ENCODE measurements around the gene IL17B. TPM values are rescaled to one million over a fixed set of nuclear protein-coding genes. Genes with fewer than 3 reads are reported as not detected.
A peak's percentile ranks its signal among the peaks of the same experiment; 100 is the strongest.

Gene IL17B
- polyA plus RNA-seq, 3 donors: 1.3 to 2.1 (median 1.5) TPM

DNA sequence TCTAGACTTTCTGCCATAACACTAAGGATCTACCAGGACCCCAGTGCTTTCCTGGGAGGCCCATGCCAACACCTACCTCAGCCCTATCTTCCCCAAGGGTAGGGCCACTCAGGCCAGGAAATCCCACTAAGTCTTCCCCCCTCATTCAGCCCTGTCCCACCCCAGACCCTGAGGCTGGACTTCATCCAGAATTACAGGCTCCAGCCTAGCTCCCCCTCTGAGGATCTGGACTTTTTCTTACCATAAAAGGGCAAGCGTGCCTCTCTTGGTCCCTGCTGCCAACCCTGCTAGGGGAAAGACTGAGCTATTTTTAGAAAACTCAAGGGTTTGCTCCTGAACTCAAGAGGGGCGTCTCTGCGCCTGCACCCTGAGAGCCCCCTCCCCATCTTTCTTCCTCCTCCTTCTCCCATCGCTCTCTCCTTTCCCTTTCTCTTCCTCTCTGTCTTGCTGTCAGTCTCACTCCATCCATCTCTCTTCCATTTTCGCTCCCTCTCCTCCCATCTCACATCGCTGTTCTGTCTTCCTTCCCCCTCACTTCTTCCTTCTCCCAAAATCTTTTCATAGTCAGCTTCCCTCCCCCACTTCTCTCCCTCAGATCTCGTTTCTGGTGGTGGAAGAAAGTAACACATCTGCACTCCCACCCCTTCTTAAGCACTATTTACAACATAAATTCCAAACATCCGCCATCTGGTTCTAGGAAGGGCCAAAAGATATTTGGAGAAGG is 38.1 kb upstream of the IL17B start:
- peak; percentile 75 for DNase-seq

DNA sequence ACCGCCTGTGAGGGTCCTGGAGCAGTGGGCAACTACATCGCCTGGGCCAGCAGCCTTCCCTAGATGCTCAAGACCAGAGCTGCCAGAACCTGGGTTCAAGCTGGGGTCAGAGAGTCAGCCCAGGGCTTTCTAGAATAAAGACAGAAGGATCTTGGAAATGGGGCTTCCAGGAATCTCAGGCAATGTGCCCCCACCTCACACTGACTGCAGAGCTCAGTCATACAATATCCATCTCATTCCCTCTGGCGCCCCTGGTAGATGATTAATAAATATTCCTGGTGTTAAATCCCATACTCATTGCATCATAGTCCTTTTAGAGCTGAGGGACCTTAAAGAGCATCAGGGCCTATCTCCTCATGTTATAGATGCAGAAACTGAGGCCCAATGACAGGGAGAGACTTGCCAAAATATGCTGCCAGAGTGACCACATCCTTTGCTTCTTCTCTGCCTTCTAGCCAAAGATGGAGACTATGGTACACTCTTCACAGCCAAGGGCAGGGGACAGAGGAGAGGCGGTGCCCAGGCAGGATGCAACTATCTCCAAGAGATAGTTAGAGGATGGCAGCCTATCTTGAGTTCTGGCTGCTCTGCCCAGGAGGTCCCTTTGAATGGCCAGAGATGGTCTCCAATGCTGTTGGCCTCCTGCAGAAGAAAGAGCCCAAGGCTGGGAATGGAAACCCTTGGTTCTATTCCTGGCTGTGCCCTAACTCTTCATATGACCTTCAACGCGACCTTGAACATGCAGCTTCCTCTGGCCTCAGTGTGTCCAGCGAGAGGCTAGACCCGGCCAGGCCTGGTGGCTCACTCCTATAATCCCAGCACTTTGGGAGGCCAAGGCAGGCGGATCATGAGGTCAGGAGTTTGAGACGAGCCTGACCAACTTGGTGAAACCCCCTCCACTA is 36.2 kb upstream of the IL17B start:
- no peak for DNase-seq

- no peak for DNase-seq
Measured at GRCh38 chr5:149414405-149415065, 35.4 kb upstream of the IL17B start.

GRCh38 chr5:149413477-149414210 is 34.6 kb upstream of the IL17B start:
- no peak for DNase-seq

GRCh38 chr5:149412783-149413476 is 33.8 kb upstream of the IL17B start:
- DNase-seq: no peak

- no peak for DNase-seq
Measured at GRCh38 chr5:149411738-149412519, 32.8 kb upstream of the IL17B start.

GRCh38 chr5:149410721-149411432 is 31.8 kb upstream of the IL17B start:
- DNase-seq: no peak

DNA sequence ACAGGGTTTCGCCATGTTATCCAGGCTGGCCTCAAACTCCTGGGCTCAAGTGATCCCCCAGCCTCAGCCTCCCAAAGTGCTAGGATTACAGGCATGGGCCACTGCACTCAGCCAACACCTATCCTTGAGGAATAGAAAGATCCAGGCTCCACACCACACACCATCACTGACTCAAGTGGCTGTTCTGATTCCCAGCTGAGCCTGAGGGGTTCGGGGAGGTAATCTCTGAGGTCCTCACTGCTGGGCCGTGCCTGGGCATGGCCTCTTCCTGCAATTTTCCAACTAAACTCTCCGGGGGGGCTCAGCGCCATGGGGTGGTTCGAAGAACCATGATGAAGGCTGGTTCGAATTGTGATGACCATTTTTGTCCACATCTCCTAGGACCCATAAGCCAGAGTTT is 31.0 kb upstream of the IL17B start:
- no peak for DNase-seq

GRCh38 chr5:149409268-149409948 is 30.3 kb upstream of the IL17B start:
- no peak for DNase-seq

DNA sequence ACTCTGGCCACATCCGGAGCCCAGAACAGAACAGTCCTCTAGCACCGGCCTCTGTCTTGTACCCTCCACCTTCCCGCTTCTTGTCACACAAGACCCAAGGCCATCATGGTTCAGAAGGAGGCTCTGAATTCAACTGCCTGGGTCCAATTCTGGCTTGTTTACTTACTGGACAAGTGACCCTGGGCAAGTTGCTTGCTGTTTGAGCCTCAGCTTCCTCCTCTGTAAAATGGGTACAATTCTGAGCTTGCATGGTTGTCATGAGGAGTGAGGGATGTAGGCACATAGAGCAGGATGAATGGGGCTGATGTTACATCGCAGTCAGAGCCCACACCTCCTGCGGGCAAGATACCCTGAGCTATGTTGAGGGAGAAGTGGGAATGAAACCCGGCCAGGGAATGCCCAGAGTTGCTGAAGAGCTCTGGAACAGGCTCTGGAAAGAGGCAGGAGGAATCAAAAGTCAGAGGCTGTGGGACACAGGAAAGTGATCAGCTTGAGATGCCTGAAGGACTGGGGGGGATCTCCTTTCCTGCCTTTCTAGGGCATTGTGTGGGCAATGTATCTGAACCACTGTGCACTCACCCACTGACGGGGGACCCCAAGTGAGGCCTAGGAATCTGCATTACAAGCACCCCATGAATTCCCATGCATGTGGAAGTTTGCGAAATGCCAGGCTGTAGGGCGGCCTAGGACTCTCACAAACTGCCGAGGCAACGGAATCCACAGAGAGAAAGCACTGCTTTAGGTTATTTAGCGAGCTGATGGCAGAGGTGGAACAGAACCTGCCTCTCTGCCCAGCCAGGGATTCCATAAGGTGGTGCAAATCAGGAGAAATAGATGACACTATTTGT is 29.4 kb upstream of the IL17B start:
- no peak for DNase-seq

- no peak for DNase-seq
Measured at GRCh38 chr5:149407323-149408251, 28.5 kb upstream of the IL17B start.

GRCh38 chr5:149406979-149407306 is 27.9 kb upstream of the IL17B start:
- no peak for DNase-seq

DNA sequence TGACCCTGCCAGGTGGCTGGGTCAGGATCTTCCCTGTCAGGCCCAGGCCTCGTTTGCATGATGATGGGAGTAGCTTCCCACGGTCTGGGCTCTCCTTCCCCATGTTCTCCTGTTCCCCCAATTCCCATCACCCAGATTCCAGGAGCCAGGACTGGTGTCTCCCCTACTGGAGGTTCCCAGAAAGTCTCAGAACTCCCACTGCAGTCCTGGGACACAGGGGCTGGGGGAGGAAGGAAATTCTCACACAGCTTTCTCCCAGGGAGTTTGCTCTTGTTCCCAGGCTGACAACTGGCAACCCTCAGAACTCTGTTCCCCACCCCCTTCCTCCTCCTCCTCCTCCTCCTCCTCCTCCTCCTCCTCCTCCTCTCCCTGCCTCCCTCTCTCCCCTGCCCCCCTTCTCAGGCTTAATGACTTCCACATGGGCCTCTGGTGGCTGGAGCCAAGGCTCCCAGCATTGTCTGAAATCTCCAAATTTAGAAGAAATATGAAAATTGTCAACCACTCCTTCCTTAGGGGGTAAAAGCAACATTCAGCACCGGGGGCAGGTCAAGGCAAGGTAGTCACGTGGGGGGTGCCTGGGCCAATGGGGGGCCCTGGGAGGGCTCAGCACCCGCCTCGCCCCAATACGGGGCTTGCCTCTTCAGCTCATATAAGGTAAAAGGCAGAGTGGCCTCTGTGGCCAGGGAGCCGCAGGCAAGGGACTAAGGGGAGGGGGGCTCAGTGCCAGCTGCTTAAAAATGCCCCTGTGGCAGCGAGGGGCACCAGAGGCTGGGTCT is 27.3 kb upstream of the IL17B start:
- DNase-seq: peak; percentile 66

DNA sequence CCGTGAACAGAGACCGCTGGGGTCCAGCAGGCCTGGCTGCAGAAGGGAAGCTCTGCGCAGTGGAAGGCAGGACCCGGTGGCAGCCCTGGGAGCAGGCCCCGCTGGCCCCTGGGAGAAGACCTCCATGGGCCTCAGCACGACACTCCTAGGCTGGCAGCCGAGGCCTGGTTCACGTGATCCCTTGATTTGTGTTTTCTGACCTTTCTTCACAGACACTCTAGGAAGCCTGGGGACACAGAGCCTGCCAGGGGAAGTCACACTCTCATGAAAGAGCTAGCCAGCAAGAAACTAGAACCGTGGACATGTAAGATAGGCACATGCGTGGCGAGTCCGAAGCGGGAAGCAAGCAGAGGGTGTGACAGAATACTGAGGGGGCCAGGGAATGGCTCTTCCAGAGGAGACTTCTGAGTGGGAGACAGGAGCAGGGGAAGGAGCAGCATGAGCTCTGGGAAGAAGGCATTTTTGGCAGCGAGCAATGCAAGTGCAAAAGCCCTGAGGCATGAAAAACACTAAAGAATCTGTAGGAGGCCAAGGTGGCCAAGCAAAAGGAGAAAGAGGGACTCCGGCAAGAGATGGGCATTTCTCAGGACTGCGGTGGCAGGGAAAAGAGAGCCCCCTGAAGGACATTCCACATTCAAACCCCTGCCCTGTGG is 26.6 kb upstream of the IL17B start:
- DNase-seq: no peak

GRCh38 chr5:149404746-149405549 is 25.9 kb upstream of the IL17B start:
- no peak for DNase-seq

All from renal pelvis (tissue), 4 donors.